Astrocyte (in vitro differentiated cells and primary cell): Measurements from ENCODE around the gene ZNF787. TPM values are rescaled to one million over a fixed set of nuclear protein-coding genes. Genes with fewer than 3 reads are reported as not detected.
"Not testable (repeated sequence)": the region's sequence is repeated elsewhere in the genome, so short reads cannot be mapped to it uniquely, and the experiment has no call there.

Experiments used
- DNase-seq: peaks from one replicate; pipeline ENCODE4 v3.0.0-alpha.2; 2010; ENCODE audit warnings: low read depth
- FAIRE-seq: peaks from 2 replicates; lab custom pipeline; 2011; peaks lifted over from hg19 to GRCh38; lab: Jason Lieb, UNC
- H2AFZ ChIP-seq: 2 replicates; pipeline ENCODE4 v1.6.0; 2012; ENCODE audit warnings: low read depth, low read length, inconsistent platforms
- H3K27ac ChIP-seq: 2 replicates; pipeline ENCODE4 v1.5.1; 2011; ENCODE audit warnings: low read depth, low read length, inconsistent platforms
- H3K27me3 ChIP-seq: 2 replicates; pipeline ENCODE4 v1.6.0; 2011; ENCODE audit warnings: low read length, inconsistent platforms; ENCODE audit not compliant: insufficient read depth
- H3K36me3 ChIP-seq: 2 replicates; pipeline ENCODE4 v1.5.1; 2011; ENCODE audit warnings: low read length, inconsistent platforms; ENCODE audit not compliant: insufficient read depth
- H3K4me1 ChIP-seq: 2 replicates; pipeline ENCODE4 v1.5.1; 2011; ENCODE audit warnings: low read length, inconsistent platforms; ENCODE audit not compliant: insufficient read depth
- H3K4me2 ChIP-seq: 2 replicates; pipeline ENCODE4 v1.6.0; 2012; ENCODE audit warnings: low read length, inconsistent platforms
- H3K4me3 ChIP-seq: 2 replicates; pipeline ENCODE4 v1.5.1; 2011; ENCODE audit warnings: low read depth, mild to moderate bottlenecking, low read length, inconsistent platforms; ENCODE audit not compliant: insufficient read depth
- H3K79me2 ChIP-seq: 2 replicates; pipeline ENCODE4 v1.6.0; 2012; ENCODE audit warnings: mild to moderate bottlenecking, low read length, inconsistent platforms; ENCODE audit not compliant: insufficient read depth
- H3K9ac ChIP-seq: 2 replicates; pipeline ENCODE4 v1.6.0; 2012; ENCODE audit warnings: mild to moderate bottlenecking, low read length, inconsistent platforms
- H3K9me3 ChIP-seq: 2 replicates; pipeline ENCODE4 v1.5.1; 2012; ENCODE audit warnings: low read depth, mild to moderate bottlenecking, low read length, inconsistent platforms; ENCODE audit not compliant: insufficient read depth
- H4K20me1 ChIP-seq: 2 replicates; pipeline ENCODE4 v1.6.0; 2012; ENCODE audit warnings: low read length, inconsistent platforms; ENCODE audit not compliant: insufficient read depth
- H3K27ac Mint-ChIP-seq: one replicate; pipeline ENCODE4 v1.8.0; 2021; ENCODE audit warnings: mild to moderate bottlenecking, mixed read lengths; ENCODE audit not compliant: unreplicated experiment
- H3K27me3 Mint-ChIP-seq: one replicate; pipeline ENCODE4 v1.8.0; 2021; ENCODE audit warnings: low read depth, mixed read lengths; ENCODE audit not compliant: unreplicated experiment
- H3K36me3 Mint-ChIP-seq: one replicate; pipeline ENCODE4 v1.8.0; 2021; ENCODE audit warnings: low read depth, mixed read lengths; ENCODE audit not compliant: unreplicated experiment
- H3K4me1 Mint-ChIP-seq: one replicate; pipeline ENCODE4 v1.8.0; 2021; ENCODE audit warnings: low read depth, mixed read lengths; ENCODE audit not compliant: unreplicated experiment
- H3K4me3 Mint-ChIP-seq: one replicate; pipeline ENCODE4 v1.8.0; 2021; ENCODE audit warnings: mild to moderate bottlenecking, moderate library complexity, mixed read lengths; ENCODE audit not compliant: unreplicated experiment
- H3K9me3 Mint-ChIP-seq: one replicate; pipeline ENCODE4 v1.8.0; 2021; ENCODE audit warnings: mild to moderate bottlenecking, mixed read lengths; ENCODE audit not compliant: unreplicated experiment
- CTCF ChIP-seq: IDR thresholded peaks from 2 replicates; pipeline ENCODE4 v1.5.1; 2011; ENCODE audit warnings: low read depth, mild to moderate bottlenecking, inconsistent platforms, low read length, moderate library complexity; ENCODE audit not compliant: insufficient read depth
- EZH2 ChIP-seq: IDR thresholded peaks from 2 replicates; pipeline ENCODE4 v1.6.1; 2012; ENCODE audit warnings: mild to moderate bottlenecking, low read length, inconsistent platforms; ENCODE audit not compliant: insufficient read depth
- total RNA-seq: library from RNA; stranded (reverse); gene quantifications from 2 replicates; pipeline ENCODE4 v1.2.1, GENCODE V29; 2021

Gene ZNF787
- total RNA-seq, 1 donor from 2014 or later, result 36.3 TPM

DNA sequence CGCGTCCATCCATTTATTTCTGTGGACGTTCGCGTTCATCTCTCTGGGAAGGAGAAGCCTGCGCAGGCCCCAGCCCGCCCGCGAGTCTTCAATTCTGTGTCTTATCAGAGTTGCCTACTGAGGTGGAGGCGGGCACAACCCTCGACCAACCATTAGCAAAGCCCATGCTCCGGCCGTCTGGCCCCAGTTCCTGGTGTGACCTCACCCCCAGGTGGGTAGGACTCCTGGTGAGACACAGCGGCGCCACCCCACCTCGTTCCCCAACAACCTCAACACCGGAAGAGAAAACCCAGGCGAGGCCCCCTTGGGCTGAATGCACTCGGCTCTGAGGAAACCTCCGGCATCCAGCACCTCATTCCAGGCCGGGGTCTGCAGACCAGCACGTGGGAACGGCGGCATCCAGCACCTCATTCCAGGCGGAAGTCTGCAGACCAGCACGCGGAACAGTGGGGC, 14.7 kb downstream of the ZNF787 start:
- H3K79me2 ChIP-seq, result peaks cover 88% of the 10 kb centered on the region
- no peak for TF ChIP-seq CTCF
- no peak for TF ChIP-seq EZH2
- no peaks in the 10 kb centered on the region for H3K36me3 ChIP-seq
- H3K4me2 ChIP-seq, result no peak overlapping the region
- peaks cover 7% of the 10 kb centered on the region for H3K4me1 ChIP-seq
- H3K9me3 ChIP-seq, result no peaks in the 10 kb centered on the region
- Mint-ChIP-seq H3K36me3 (peaks cover 3% of the 10 kb centered on the region), H3K4me1 (peaks cover 34% of the 10 kb centered on the region), H3K27ac (peak overlapping the region; percentile 69), H3K27me3 (no peaks in the 10 kb centered on the region), H3K4me3 (no peak overlapping the region), H3K9me3 (no peaks in the 10 kb centered on the region)
- H4K20me1 ChIP-seq, result peaks cover 87% of the 10 kb centered on the region
- FAIRE-seq (no peak), DNase-seq (no peak)
- no peaks in the 10 kb centered on the region for H3K27me3 ChIP-seq
- no peak overlapping the region for H3K27ac ChIP-seq
- H3K9ac ChIP-seq, result no peak overlapping the region
- H3K4me3 ChIP-seq, result no peak overlapping the region
- no peak overlapping the region for H2AFZ ChIP-seq

DNA sequence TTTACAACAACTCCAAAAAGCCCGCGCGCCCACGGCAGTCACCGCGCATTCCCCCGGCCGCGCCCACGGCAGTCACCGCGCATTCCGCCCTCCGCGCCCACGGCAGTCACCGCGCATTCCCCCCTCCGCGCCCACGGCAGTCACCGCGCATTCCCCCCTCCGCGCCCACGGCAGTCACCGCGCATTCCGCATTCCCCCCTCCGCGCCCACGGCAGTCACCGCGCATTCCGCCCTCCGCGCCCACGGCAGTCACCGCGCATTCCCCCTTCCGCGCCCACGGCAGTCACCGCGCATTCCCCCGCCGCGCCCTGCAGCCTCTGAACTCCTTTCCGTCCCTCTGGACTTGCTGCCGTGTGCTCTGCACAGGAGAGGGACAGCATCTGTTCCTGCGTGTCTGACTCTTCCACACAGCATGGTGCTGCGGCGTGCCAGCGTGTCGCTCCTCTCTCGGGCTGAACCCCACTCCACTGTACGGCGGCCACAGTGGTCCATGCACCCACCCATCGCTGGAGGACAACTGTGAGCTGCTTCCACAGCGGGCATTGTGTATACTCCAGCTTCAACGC, 15.2 kb downstream of the ZNF787 start:
- H3K4me3 ChIP-seq, H3K36me3 ChIP-seq, H3K4me2 ChIP-seq, H3K9me3 Mint-ChIP-seq, H3K27me3 Mint-ChIP-seq, H3K27me3 ChIP-seq, FAIRE-seq, H3K4me3 Mint-ChIP-seq, H2AFZ ChIP-seq, H3K36me3 Mint-ChIP-seq, DNase-seq, H3K9me3 ChIP-seq, H3K27ac ChIP-seq, H3K9ac ChIP-seq, H3K4me1 ChIP-seq: not testable (repeated sequence)
- H4K20me1 ChIP-seq, result peaks cover 84% of the 10 kb centered on the region
- peak overlapping the region; percentile 69 for H3K27ac Mint-ChIP-seq
- peaks cover 88% of the 10 kb centered on the region for H3K79me2 ChIP-seq
- H3K4me1 Mint-ChIP-seq, result peaks cover 33% of the 10 kb centered on the region

DNA sequence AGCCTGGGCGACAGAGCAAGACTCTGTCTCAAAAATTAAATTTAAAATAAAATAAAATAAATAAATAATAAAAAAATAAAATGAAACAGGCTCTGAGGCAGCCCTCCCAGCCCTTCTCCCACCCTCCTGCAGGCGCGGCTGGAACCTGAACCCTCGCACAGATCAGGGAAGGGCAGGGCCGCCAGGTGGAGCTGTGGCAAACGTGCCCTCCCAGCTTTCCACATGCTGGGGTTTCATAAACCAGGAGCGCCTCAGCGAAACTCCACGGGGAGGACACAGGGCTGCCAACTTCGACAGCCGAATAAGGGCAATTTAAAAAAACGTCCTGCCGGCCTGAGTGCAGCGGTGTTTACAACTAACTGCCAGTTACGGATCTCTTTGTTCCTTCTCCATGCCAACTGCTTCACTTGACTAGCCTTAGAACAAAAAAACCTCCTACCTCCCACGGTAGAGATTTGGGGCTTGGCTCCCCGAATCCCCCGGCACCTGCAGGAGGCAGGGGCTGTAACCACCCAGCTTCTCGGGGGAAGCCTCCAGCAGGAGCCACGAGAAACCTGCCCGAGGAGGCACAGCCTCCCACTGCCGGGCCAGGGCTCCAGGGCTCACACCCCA, 15.9 kb downstream of the ZNF787 start:
- H3K27me3 Mint-ChIP-seq, result no peaks in the 10 kb centered on the region
- H3K9me3 Mint-ChIP-seq, result no peaks in the 10 kb centered on the region
- H4K20me1 ChIP-seq, result peaks cover 77% of the 10 kb centered on the region

More for the DNA sequence above, 15.9 kb downstream of the ZNF787 start:
- Mint-ChIP-seq H3K4me1 (peaks cover 25% of the 10 kb centered on the region), H3K36me3 (peaks cover 1% of the 10 kb centered on the region), H3K4me3 (no peak overlapping the region), H3K27ac (no peak overlapping the region)
- peak; percentile 32 for DNase-seq
- no peak overlapping the region for H3K9ac ChIP-seq
- no peak for FAIRE-seq
- H3K27me3 ChIP-seq, result no peaks in the 10 kb centered on the region
- TF ChIP-seq EZH2 (no peak), CTCF (no peak)
- H3K4me3 ChIP-seq, result no peak overlapping the region
- peaks cover 80% of the 10 kb centered on the region for H3K79me2 ChIP-seq
- no peak overlapping the region for H3K27ac ChIP-seq
- no peaks in the 10 kb centered on the region for H3K36me3 ChIP-seq
- no peaks in the 10 kb centered on the region for H3K9me3 ChIP-seq
- H3K4me1 ChIP-seq, result no peaks in the 10 kb centered on the region
- no peak overlapping the region for H2AFZ ChIP-seq
- H3K4me2 ChIP-seq, result peak overlapping the region; percentile 6
